Measurements from ENCODE around the gene LARGE2. TPM values are rescaled to one million over a fixed set of nuclear protein-coding genes. Genes with fewer than 3 reads are reported as not detected.

LARGE2 gene
- total and polyA plus RNA-seq, 2 of the 13 experiments (the other 11 are each of a cell fraction or from before 2014, with no cell fraction given), result 8.5 to 21.6 TPM

GRCh38 chr11:45885274-45885920, 37.1 kb upstream of the LARGE2 start, which contains the start of gene MAPK8IP1 (continued):
- TF ChIP-seq RERE (CRISPR knock-in tag; IDR thresholded peaks at IDR 0.05; ENCODE audit: low read depth), result no peak
- TF ChIP-seq NFAT5 (CRISPR knock-in tag; IDR thresholded peaks at IDR 0.05), result no peak
- TF ChIP-seq ZNF362 (CRISPR knock-in tag; IDR thresholded peaks at IDR 0.05; ENCODE audit: borderline replicate concordance), result no peak
- TF ChIP-seq TMF1 (CRISPR knock-in tag; IDR thresholded peaks at IDR 0.05; ENCODE audit: low read depth), result 0 out of 2 replicates have a peak, but pooled peaks have one; percentile 30
- no peak for TF ChIP-seq ZNF569 (CRISPR knock-in tag; IDR thresholded peaks at IDR 0.05; ENCODE audit: borderline replicate concordance)
- no peak for TF ChIP-seq ZNF230 (CRISPR knock-in tag; IDR thresholded peaks at IDR 0.05)
- peak; percentile 69 for TF ChIP-seq MXD3 (CRISPR knock-in tag; IDR thresholded peaks at IDR 0.05)
- TF ChIP-seq NR3C1 (CRISPR knock-in tag; IDR thresholded peaks at IDR 0.05), result no peak
- no peak for TF ChIP-seq MED1 (CRISPR knock-in tag; IDR thresholded peaks at IDR 0.05)
- no peak for TF ChIP-seq ZNF781 (CRISPR knock-in tag; IDR thresholded peaks at IDR 0.05; ENCODE audit: borderline replicate concordance, not compliant biosample characterization)
- no peak for TF ChIP-seq ZNF709 (CRISPR knock-in tag; IDR thresholded peaks at IDR 0.05)
- TF ChIP-seq SP140L (CRISPR knock-in tag; IDR thresholded peaks at IDR 0.05; ENCODE audit: borderline replicate concordance), result 0 out of 2 replicates have a peak, but pooled peaks have one; percentile 50
- TF ChIP-seq TOPORS (CRISPR knock-in tag; IDR thresholded peaks at IDR 0.05), result no peak
- TF ChIP-seq ZNF10 (CRISPR knock-in tag; IDR thresholded peaks at IDR 0.05; ENCODE audit: borderline replicate concordance, low read depth), result no peak

All from HepG2 (cell line).